Epithelial cell of esophagus (primary cell): ENCODE results near the gene NQO2.
"Not testable (repeated sequence)": the region's sequence is repeated elsewhere in the genome, so short reads cannot be mapped to it uniquely, and the experiment has no call there.

Experiments used
- DNase-seq: peaks from one replicate; pipeline ENCODE4 v3.0.0; 2010; ENCODE audit warnings: low read depth
- H3K4me3 ChIP-seq: 2 replicates; pipeline ENCODE4 v1.5.1; 2011; ENCODE audit warnings: mild to moderate bottlenecking, low read length, control low read depth
- TF ChIP-seq, protein P1 (sequence below): IDR thresholded peaks from 2 replicates; pipeline ENCODE4 v1.5.1; 2011; ENCODE audit warnings: low read depth, mild to moderate bottlenecking, low read length, control low read depth, inconsistent platforms; ENCODE audit not compliant: insufficient read depth; ENCODE audit errors: missing control alignments

The NQO2 gene

DNA sequence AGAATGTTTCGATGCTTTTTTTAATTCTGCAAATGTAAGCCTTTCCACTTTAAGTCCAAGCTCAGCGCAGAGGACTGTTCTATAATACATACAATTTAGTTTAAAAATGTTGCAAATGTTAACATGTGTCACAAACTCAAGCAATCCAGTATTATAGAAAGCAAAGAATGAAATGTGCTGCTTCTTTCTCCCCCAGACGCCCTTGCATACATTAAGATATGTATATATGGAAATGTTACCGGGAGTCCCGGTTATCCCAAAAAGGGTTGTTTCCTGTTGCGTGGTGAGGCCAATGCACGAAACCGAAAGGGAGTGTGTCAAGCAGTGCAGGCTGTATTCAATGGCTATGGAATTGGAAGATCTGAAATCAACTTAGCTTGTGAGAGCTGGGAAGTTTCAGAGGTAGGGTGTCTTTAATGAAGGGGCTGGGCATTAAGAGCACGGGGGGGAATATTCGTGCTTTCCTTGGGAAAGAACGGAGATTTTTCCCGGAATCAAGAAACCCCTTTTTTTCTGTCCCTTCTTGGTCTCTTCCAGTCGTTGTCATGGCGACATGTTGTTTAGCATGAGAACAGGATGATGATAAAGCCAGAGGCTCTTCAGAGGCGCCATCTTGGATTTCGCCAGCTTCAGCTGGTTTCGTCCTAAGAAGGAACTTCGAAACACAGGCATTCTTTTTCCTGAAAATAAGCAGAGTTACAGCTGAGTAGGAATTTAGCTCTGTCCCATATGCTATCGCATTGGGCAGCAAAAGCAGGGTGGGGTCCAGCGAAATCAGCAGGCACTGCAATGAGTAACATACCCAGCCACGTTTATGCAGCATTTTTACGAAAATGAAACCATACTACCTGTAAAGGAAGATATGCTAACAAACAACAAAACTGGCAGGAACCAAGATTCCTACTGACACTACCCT lies 10.1 kb upstream of the NQO2 start:
- DNase-seq = peak; percentile 98
- H3K4me3 ChIP-seq = peak overlapping the region; percentile 87
- TF ChIP-seq, protein P1, sequence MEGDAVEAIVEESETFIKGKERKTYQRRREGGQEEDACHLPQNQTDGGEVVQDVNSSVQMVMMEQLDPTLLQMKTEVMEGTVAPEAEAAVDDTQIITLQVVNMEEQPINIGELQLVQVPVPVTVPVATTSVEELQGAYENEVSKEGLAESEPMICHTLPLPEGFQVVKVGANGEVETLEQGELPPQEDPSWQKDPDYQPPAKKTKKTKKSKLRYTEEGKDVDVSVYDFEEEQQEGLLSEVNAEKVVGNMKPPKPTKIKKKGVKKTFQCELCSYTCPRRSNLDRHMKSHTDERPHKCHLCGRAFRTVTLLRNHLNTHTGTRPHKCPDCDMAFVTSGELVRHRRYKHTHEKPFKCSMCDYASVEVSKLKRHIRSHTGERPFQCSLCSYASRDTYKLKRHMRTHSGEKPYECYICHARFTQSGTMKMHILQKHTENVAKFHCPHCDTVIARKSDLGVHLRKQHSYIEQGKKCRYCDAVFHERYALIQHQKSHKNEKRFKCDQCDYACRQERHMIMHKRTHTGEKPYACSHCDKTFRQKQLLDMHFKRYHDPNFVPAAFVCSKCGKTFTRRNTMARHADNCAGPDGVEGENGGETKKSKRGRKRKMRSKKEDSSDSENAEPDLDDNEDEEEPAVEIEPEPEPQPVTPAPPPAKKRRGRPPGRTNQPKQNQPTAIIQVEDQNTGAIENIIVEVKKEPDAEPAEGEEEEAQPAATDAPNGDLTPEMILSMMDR = no peak

- H3K4me3 ChIP-seq = peak overlapping the region; percentile 87
- DNase-seq = peak; percentile 42
- TF ChIP-seq, protein P1 = no peak
These were observed 9.3 kb upstream of the NQO2 start for GRCh38 chr6:2990248-2990931.

DNA sequence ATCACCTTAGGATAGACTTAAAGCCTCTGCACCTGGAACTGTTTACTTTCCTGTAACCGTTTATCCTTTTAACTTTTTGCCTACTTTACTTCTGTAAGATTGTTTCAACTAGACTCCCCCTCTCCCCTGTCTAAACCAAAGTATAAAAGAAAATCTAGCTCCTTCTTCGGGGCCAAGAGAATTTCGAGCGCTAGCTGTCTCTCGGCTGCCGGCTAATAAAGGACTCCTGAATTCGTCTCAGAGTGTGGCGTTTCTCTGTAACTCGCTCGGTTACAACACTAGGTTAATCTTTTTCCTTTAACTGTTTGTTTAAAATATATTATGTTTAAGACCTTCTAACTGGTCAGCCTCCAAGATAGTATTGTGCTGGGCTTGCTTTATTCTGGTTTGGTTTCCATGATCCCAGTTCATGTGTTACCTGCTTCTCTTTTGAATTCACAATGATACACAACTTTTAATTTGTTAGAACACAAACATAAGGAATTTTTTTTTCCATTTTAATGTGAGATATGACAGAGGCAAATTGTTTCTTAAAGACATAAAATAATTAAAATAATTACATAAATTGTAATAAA lies 8.7 kb upstream of the NQO2 start:
- DNase-seq = no peak
- TF ChIP-seq, protein P1 = no peak
- peak overlapping the region; percentile 87 for H3K4me3 ChIP-seq

- DNase-seq = no peak
- TF ChIP-seq, protein P1 = no peak
- no peak overlapping the region for H3K4me3 ChIP-seq
These were observed 7.2 kb upstream of the NQO2 start for GRCh38 chr6:2992330-2992979.

DNA sequence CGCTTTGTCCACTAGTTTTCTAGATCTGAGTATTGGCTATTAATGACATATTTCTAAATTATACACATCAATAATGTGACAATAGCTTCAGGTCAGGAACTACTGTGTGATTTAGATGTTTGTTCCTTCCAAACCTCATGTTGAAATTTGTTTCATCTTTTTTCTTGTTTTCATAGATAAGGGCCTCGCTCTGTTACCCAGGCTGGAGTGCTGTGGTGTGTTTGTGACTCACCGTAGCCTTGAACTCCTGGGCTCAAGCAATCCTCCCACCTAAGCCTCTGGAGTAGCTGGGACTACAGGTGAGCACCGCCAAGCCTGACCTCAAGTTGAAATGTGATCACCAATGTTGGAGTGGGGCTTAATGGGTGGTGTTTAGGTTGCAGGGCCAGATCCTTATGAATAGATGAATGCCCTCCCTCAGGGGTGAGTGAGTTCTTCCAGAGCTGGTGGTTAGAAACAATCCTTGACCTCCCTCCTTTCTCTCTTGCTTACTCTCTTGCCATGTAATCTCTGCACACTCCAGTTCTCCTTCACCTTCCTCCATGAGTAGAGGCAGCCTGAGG lies 5.9 kb upstream of the NQO2 start:
- TF ChIP-seq, protein P1 = no peak
- no peak for DNase-seq
- no peak overlapping the region for H3K4me3 ChIP-seq

- TF ChIP-seq, protein P1 = peak; percentile 50
- not testable (repeated sequence) for DNase-seq, H3K4me3 ChIP-seq
These were observed 1.3 kb upstream of the NQO2 start for GRCh38 chr6:2998249-2998997.
